ENCODE data around the gene ZBTB16.

DNA sequence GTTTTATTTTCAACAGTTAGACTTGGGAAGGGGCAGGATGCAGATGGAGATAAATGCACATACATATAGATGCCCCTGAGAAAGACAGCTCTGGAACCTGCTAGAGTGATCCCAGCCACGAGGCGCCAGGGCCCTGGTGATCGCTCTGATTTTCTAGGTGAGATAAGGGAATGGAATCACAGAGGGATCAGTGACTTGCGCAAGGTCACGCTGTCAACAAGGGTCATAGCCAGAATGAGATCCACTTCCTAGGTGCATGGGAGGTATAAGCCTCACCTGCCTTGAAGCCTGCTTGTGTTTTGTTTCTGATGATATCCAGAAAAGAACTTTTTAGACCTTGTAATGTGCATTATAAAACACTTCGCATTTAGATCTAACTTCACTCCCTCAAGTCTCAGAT, 47.5 kb downstream of the ZBTB16 start:
- TF ChIP-seq, protein P1, sequence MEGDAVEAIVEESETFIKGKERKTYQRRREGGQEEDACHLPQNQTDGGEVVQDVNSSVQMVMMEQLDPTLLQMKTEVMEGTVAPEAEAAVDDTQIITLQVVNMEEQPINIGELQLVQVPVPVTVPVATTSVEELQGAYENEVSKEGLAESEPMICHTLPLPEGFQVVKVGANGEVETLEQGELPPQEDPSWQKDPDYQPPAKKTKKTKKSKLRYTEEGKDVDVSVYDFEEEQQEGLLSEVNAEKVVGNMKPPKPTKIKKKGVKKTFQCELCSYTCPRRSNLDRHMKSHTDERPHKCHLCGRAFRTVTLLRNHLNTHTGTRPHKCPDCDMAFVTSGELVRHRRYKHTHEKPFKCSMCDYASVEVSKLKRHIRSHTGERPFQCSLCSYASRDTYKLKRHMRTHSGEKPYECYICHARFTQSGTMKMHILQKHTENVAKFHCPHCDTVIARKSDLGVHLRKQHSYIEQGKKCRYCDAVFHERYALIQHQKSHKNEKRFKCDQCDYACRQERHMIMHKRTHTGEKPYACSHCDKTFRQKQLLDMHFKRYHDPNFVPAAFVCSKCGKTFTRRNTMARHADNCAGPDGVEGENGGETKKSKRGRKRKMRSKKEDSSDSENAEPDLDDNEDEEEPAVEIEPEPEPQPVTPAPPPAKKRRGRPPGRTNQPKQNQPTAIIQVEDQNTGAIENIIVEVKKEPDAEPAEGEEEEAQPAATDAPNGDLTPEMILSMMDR (IDR thresholded peaks at IDR 0.05; ENCODE audit: low read depth, low read length) = no peak
- TF ChIP-seq POLR2A (IDR thresholded peaks at IDR 0.05; ENCODE audit: extremely low read depth, insufficient read length) = no peak
- TF ChIP-seq MYC (IDR thresholded peaks at IDR 0.05; ENCODE audit: low read depth, low read length) = no peak

Data from NB4 (cell line).